HEK293T (cell line): ENCODE data around the gene FIS1.

Experiments
- CTBP1 ChIP-seq: fragments of 450-650 bp; IDR thresholded peaks from 2 replicates; pipeline ENCODE4 v1.6.1; 2016; ENCODE audit warnings: borderline replicate concordance
- FOXA1 ChIP-seq: fragments of 450-650 bp; IDR thresholded peaks from 2 replicates; pipeline ENCODE4 v1.6.1; 2016; ENCODE audit warnings: mild to moderate bottlenecking
- SP1 ChIP-seq: fragments of 450-650 bp; IDR thresholded peaks from 2 replicates; pipeline ENCODE4 v1.6.1; 2017
- TARDBP ChIP-seq: fragments of 450-650 bp; IDR thresholded peaks from 2 replicates; pipeline ENCODE4 v1.6.1; 2016
- TF ChIP-seq, protein P1 (sequence below): fragments of 450-650 bp; IDR thresholded peaks from 2 replicates; pipeline ENCODE4 v1.6.1; 2016

DNA sequence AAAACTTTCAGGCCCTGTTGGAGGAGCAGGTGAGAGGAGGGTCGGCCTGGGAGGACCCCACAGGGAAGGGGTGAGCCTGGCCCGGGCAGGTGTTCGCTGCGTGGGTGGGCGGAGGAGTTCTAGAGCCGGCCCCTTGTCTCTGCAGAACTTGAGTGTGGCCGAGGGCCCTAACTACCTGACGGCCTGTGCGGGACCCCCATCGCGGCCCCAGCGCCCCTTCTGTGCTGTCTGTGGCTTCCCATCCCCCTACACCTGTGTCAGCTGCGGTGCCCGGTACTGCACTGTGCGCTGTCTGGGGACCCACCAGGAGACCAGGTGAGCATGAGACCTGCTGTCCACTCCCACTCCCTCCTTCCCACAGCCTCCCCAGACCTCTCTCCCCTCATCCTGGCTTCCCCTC, 21.4 kb downstream of the FIS1 start:
- TF ChIP-seq TARDBP, result no peak
- no peak for TF ChIP-seq SP1
- TF ChIP-seq, protein P1, sequence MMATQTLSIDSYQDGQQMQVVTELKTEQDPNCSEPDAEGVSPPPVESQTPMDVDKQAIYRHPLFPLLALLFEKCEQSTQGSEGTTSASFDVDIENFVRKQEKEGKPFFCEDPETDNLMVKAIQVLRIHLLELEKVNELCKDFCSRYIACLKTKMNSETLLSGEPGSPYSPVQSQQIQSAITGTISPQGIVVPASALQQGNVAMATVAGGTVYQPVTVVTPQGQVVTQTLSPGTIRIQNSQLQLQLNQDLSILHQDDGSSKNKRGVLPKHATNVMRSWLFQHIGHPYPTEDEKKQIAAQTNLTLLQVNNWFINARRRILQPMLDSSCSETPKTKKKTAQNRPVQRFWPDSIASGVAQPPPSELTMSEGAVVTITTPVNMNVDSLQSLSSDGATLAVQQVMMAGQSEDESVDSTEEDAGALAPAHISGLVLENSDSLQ, result no peak
- TF ChIP-seq CTBP1, result no peak
- no peak for TF ChIP-seq FOXA1
